GM21717 (cell line): ENCODE data around the gene UTP3.
"Not testable (repeated sequence)": the region's sequence is repeated elsewhere in the genome, so short reads cannot be mapped to it uniquely, and the experiment has no call there.

Experiments
- ATAC-seq: cut with Tn5 transposase; IDR thresholded peaks from one replicate; pipeline ENCODE4 v1.9.1; 2021; ENCODE audit warnings: mild to moderate bottlenecking, moderate library complexity; ENCODE audit not compliant: unreplicated experiment

Gene UTP3

DNA sequence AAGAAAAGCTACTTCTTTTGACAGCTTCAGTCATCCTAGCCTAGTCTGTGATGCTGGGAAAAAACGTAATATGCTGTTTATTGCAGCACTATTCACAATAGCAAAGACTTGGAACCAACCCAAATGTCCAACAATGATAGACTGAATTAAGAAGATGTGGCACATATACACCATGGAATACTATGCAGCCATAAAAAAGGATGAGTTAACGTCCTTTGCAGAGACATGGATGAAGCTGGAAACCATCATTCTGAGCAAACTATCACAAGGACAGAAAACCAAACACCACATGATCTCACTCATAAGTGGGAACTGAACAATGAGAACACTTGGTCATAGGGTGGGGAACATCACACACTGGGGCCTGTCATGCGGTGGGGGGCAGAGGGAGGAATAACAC is 6.2 kb upstream of the UTP3 start:
- ATAC-seq, result not testable (repeated sequence)

DNA sequence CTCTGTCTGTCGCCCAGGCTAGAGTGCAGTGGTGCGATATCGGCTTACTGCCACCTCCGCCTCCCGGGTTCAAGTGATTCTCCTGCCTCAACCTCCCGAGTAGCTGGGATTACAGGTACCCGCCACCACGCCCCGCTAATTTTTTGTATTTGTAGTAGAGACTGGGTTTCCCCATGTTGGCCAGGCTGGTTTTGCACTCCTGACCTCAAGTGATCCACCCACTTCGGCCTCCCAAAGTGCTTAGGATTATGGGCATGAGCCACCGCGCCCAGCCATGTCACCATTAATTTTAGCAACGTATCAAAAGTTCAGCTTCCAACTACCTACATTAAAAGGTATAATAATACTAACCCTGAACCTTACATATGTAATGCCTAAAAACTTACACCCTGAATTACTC is 940 bp upstream of the UTP3 start:
- ATAC-seq, result peak; percentile 6

DNA sequence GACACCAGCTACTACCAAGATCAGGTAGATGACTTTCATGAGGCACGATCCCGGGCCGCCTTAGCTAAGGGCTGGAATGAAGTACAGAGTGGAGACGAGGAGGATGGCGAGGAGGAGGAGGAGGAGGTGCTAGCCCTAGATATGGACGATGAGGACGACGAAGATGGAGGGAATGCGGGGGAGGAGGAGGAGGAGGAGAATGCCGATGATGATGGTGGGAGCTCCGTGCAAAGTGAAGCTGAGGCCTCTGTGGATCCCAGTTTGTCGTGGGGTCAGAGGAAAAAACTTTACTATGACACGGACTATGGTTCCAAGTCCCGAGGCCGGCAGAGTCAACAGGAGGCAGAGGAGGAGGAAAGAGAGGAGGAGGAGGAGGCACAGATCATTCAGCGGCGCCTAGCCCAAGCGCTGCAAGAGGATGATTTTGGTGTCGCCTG is 481 bp downstream of the UTP3 start:
- ATAC-seq, result peak; percentile 1

DNA sequence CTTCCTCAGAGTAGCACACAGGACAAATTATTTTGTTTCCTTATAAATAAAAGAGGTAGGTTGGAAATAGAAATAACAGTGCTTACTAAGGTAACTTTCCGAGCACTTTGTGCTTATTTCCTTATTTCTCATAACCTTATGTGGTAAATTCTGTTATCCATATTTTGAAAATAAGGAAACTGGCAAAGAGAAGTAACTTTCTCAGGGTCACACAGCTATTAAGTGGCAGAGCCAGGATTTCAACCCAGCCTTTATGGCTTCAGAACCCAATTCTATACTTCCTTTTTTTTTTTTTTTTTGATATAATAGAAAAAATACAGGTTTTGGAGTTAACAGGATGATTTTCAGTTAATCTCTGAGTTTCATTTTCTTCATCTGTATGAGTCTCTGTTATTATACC is 3.3 kb downstream of the UTP3 start:
- ATAC-seq, result no peak

DNA sequence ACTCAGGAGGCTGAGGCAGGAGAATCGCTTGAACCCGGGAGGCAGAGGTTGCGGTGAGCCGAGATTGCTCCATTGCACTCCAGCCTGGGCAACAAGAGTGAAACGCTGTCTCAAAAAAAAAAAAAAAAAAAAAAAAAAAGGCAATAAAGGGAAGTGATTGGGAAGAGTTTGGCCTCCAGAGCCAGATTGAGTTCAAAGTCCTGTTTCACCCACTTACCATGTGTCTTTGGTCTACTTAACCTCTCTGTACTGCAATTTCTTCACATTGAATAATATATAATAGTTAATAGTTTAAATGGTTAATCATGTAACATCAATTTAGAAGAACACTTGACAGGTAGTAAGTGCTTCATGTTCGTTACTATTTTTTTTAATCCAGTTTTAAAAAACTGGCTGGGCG is 6.3 kb downstream of the UTP3 start:
- ATAC-seq, result not testable (repeated sequence)

DNA sequence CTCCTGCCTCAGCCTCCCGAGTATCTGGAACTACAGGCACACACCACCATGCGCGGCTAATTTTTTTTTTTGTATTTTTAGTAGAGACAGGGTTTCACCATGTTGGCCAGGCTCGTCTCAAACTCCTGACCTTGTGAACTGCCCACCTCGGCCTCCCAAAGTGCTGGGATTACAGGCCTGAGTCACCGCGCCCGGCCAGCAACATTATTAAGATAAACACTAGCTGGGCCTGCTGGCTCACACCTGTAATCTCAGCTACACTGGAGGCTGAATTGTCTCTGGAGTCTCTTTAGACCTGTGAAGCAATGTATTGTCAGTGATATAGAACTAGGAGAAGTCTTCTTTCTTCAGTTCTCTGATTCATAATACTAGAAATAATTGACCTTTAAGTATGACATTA is 10.1 kb downstream of the UTP3 start:
- not testable (repeated sequence) for ATAC-seq

DNA sequence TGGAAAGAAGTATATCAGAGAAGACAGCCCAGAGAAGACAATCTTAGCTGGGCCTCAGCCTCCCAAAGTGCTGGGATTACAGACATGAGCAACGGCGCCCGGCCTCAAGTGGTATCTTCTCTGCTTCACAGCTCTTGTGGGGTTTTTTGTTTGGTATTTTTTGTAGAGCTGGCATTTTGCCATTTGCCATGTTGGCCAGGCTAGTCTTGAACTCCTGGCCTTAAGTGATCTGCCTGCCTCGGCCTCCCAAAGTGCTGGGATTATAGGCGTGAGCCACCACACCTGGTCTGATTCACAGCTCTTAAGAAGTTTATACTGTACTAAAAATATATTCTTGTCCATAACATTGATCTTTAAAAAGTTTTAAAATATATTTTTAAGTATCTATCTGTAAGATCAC is 12.4 kb downstream of the UTP3 start:
- no peak for ATAC-seq

DNA sequence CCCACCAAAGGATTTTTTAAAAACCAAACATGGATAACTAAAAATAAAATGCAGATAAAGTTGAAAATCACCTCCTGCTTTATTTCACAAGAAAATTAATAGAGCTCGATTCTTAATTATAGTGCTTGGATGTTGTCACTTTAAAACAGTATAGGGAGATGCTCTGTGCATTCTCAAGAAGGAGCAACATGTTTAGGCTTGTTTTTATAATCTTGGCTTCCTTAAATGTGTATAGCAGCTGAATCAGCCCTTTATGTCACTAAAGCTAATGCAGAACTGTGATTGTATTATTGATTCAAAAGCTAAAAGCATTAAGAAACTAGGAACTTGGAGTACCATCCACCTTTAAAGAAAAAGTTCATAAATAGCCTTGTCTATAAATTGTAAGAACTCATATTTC is 12.9 kb downstream of the UTP3 start:
- no peak for ATAC-seq

DNA sequence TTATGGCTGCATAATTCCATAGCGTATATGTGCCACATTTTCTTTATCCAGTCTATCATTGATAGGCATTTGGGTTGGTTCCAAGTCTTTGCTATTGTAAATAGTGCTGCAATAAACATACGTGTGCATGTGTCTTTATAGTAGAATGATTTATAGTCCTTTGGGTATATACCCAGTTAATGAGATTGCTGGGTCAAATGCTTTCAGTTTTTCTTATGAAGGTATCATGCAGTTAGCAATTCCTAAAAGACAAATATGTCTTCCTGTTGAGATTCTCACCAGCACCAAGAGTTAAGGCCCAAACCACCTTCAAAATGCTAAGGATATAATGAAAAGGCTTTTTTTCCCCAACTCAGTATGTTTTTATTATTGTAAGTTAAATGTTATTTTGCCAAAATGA is 14.3 kb downstream of the UTP3 start:
- not testable (repeated sequence) for ATAC-seq

DNA sequence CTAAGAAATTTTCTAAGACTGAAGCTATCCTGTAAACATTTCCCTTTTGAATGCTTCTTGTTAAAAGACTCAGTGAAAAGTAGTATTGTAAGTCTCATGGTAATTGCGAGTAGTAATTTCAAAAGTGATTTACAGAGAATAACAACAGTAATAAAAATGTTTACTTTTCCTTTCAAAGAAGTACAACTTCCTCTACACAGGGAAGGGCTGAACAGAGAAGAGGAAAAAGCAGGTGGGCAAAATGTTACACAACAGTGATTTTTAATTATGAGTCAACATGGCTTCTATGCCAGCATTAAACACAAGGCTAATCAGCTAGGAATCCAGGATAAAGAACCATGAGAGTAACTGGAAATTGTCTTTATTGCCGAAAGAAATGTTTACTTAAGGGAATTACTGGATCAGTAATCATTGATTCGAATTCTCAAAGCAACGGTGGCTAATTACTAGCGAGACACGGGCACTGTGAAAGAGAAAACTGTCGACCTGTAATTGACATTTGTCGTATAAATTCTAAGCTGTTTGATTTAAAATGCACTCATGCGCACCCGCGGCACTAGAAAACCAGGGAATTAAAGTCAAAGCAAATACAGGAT is 15.4 kb downstream of the UTP3 start:
- ATAC-seq, result no peak

DNA sequence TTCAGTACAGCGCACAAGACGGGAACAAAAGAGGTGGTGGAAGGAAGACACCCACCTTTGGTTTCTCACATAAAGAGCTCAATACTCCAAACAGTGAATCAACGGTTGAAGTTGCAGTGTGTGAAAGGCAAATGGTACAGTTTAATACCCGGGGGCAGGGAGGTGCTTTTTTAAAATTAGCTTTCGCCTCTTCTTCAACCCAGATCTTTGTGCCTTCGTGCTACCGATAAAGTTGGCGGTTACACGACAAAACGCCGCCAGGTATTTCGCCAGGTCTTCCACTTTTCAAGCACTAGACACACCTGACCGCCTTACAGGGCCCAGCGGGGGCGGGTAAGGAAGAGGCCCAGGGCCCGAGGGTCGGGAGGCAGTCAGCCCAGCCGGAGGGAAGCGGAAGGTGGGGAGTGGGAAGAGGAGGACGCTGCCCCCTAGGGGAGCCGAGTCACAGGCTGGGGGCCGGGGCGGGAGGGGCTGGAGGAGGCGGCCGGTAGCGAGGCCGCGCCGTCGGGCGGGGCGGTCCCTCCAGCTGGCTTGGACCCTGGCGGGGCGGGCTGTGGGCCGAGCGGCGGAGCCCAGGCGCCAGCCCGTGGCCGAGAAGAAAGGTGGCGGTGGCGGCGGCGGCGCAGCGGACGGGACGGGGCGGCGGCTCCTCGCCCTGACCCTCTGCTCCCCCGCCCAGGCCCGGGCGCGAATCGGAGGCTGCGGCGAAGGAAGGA is 16.0 kb downstream of the UTP3 start:
- peak; percentile 64 for ATAC-seq

DNA sequence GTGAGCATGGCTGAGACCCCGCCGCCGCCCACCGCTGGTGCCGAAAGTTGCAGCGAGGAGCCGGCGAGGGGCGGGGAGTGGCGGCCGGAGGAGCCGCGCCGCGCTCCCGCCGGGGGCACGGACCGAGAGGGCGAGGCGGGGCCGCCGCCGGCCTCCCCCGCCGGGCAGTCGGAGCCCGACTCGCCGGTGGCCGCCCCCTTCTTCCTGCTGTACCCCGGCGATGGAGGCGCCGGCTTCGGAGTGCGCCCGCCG is 16.5 kb downstream of the UTP3 start:
- ATAC-seq, result peak; percentile 37

DNA sequence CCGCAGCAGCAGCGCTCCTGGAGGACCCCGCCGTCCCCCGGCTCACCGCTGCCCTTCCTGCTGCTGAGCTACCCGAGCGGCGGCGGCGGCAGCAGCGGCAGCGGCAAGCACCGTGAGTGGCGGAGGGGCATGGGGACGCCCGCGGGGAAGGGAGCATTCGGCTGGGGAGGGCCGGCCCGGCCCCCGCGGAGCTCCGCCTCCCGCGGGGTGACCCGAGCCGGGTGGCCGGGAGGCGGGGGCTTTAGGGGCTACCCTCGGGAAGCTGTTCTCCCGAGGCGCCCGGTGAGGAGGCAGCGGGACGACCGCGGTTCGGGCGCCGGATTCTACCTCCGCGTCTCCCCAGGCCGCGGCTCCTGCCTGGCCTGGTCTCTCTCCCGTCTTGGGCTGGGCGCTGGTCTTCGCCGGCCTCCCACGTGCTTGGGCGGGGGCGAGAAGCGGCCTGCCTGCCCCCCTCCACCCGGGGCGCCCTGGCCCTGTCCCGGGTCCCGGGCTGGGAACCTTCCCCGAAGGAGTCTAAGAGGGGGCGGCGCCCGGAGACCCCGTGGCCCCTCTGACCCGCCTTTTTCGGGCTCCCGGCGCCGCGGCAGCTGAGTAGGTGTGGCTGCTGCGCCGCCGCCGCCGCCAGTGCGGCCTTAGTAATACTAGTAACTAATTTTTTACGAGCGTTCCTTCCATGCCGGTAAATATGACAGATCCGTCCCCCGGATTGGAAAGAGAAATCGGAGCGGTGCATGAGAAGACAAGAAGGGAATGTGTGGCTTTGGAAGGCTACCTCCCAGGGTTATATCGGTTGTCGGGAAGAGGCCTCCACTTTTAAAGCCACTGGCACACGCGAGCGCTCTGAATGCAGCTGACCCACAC is 17.1 kb downstream of the UTP3 start:
- peak; percentile 60 for ATAC-seq

DNA sequence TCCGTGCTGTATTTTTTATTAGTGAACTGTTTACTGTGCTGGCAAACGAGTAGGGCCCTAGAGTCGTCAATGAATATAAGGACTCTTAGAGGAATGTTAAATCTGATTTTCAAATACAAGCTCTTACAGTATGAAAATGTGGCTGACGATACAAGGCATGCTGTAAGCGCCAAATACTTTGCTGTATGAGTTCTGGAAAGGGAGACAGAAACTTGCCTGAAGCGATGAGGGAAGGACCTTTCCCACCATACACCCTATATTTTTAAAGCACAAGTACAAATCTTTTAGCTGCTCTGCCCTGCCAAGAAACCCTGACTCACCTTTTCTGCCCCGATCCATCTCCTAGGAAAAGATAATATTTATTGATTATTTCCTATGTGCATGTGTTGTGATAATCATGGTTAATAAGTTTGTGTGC is 17.7 kb downstream of the UTP3 start:
- no peak for ATAC-seq

DNA sequence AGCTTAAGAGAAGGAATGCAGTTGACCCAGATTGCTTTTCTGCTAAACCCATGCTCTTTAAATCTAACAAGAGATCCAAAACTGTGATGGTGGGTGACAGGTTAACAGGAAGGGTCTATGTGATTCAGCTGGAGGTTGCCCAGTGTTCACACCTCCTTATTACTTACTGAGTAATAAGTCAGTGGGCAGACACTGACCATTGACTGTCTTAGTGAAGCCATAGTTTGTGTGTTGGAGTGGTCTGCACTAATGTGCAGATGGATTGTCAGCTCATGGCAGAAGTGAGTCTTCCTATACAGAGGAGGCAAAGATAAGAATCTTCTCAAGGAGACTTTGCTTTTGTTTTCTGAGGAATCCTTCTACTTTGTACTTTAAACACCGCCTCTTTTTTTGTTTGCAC is 18.2 kb downstream of the UTP3 start:
- no peak for ATAC-seq

DNA sequence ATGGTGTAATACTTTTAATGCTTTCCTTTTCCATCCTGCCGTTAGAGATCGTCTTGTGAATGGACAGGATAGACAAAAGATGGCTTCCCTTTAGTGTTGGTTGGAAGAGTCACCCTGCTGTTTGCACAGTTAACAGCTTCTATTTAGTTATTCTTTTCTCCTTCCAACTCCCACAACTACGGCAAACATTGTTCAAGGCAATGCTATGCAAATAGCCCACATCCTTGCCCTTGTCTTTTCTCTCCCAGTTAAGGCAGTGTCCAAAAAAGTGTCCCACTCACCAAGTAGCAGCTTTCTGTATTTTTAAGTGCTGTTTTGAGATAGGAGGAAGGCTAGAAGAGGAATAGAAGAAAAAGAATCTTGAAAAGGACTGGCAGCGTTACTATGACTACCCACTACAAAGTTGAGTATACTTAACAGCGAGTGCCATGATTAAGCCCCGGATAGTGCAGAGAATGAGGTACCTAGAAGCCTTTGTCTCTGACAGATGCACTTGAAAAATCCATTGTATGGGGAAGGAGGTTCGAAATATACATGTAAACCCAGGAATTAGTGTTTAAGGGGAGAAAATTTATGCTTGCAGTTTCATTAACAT is 21.4 kb downstream of the UTP3 start:
- ATAC-seq, result no peak

DNA sequence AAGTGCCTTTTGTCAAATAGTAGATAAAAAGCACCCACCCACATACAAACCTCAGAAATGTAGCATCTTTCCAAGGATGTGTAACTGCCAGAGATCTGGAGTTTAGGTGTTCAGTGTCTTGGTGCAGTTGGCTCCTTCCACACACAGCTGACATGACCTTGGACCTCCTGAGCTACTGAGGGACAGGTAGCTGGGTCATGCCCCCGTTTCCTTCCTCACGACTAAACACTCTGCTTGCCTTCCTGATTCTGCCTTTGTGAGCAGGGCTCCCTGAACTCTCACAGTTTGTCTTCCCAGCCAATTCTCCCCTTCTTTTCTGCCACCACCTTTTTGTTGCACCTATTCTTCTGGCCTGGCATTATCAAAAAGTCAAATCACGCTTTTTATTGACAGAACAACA is 23.3 kb downstream of the UTP3 start:
- no peak for ATAC-seq

DNA sequence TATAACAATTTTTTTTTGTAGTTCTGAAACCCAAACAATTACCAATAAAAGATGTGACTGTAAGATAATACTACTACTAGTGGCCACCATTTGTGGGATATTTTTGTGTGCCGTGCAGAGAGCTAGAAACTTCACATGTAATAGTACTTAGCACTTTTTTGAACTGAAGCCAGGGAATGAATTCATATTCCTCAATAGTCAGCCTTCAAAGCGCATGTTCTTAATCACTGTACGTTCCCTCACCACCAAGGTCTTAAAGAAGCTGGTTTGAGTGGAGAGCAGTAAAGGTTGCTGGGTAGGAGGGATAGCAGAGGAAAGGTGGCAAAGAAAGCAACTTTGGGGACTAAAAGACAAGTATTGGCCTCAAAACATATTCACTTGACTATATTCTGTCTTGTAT is 23.8 kb downstream of the UTP3 start:
- ATAC-seq, result no peak

DNA sequence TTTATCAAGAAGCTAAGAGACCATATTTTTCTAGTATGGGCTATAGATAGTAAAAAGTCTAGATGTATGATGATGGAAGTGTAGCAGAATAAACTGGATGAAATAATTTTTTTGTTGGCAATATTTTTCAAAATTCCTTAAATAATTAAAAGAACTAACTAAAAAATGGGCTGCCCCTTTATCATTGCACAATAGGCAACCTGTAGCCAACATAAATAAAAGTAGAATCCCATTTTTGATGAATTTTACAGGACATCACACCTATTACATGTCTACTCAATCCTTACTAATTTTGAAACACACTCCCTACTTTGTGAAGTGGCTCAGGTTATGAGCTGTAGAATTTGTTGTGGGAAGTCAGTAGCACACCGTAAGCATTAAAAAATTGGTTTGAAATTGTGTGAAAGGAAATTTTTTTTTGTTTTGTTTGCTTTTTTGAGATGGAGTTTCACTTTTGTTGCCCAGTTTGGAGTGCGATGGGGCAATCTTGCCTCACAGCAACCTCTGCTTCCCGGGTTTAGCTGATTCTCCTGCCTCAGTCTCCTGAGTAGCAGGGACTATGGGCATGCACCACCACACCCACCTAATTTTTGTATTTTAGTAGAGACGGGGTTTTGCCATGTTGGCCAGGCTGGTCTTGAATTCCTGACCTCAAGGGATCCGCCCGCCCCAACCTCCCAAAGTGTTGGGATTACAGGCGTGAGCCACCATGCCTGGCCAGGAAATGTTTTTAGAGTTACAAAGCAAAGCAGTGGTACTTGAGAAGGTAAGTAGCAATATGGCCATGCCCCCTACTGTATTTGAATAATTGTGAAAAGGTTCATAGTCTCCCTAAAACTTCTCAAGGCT is 24.5 kb downstream of the UTP3 start:
- no peak for ATAC-seq

DNA sequence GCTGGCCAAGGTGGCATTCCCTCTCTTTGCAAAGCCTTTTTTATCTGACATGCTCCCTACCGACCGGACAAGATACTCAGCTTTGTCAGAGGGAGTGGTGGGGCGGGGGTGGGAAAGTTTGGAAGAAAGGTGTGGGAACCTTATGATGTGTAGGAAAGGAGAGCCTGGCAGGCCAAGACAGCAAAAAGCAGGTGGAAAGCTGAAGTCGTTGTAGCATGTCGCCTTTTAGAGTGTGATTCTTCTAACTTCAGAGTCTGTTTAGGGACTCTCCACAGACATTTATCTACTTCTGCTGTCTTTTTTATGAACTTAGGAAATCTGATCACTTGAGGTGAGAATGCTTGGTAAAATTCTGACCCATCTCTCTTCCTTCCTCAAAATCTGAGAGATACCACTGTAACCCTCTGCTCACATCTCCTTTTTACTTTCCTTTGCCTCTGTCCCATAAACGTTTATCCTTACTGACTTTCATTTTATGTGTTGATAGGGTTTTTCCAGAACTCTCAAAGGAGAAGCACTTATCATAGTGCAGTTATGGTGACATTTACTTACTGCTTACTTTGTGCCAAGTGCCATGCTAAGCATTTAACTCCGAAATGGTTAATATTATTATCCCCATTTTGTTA is 25.2 kb downstream of the UTP3 start:
- ATAC-seq, result peak; percentile 52
